Naive thymus-derived CD8-positive, alpha-beta T cell (primary cell): ENCODE results near the gene DEPDC1. TPM values are rescaled to one million over a fixed set of nuclear protein-coding genes. Genes with fewer than 3 reads are reported as not detected.
"Not testable (repeated sequence)": the region's sequence is repeated elsewhere in the genome, so short reads cannot be mapped to it uniquely, and the experiment has no call there.

Source experiments
- ATAC-seq, 2 donors: fragments of 150-1000 bp; cut with Tn5 transposase in 1 of 2; sonication (Bioruptor Pico), chemical (Tn5 transposase) in 1 of 2; 1 replicate in 1 of 2; 2 replicates in 1 of 2; pipeline ENCODE4 v1.10.0; 2021; ENCODE audit warnings: mild to moderate bottlenecking in 2 of 2, moderate library complexity in 2 of 2
- POLR2A ChIA-PET: fragments of 350-600 bp; sonication (Branson Sonifier 250); formaldehyde crosslinking; loops from one replicate; lab custom pipeline; 2021; ENCODE audit warnings: antibody characterized with exemption; lab: Charles Lee
- DNase-seq, 10 donors: peaks; one replicate each; pipeline versions ENCODE4 v3.0.0 to v3.0.0-alpha.2; 2020 to 2022
- H3K27ac Mint-ChIP-seq, 10 donors: one replicate each; pipeline ENCODE4 v1.8.0; 2020 to 2022; ENCODE audit warnings: mild to moderate bottlenecking in 10 of 10, mixed read lengths in 10 of 10, moderate library complexity in 4 of 10, inconsistent platforms in 1 of 10
- H3K27me3 Mint-ChIP-seq, 5 donors: one replicate each; pipeline ENCODE4 v1.8.0; 2021 to 2022; ENCODE audit warnings: mixed read lengths in 5 of 5
- H3K36me3 Mint-ChIP-seq, 3 donors: one replicate each; pipeline ENCODE4 v1.8.0; 2020 to 2022; ENCODE audit warnings: mixed read lengths in 3 of 3, mild to moderate bottlenecking in 2 of 3, inconsistent platforms in 1 of 3
- H3K4me1 Mint-ChIP-seq, 4 donors: one replicate each; pipeline ENCODE4 v1.8.0; 2021 to 2022; ENCODE audit warnings: mixed read lengths in 4 of 4
- H3K4me3 Mint-ChIP-seq, 10 donors: one replicate each; pipeline ENCODE4 v1.8.0; 2020 to 2022; ENCODE audit warnings: mild to moderate bottlenecking in 10 of 10, mixed read lengths in 10 of 10, moderate library complexity in 6 of 10, inconsistent platforms in 1 of 10
- H3K9me3 Mint-ChIP-seq, 9 donors: one replicate each; pipeline ENCODE4 v1.8.0; 2020 to 2022; ENCODE audit warnings: mixed read lengths in 9 of 9, mild to moderate bottlenecking in 3 of 9, inconsistent platforms in 1 of 9, moderate library complexity in 1 of 9
- polyA plus RNA-seq, 3 donors: library from polyadenylated mRNA; unstranded; fragments of 300-500 nt; fragmentation: Illumina TruSeq; gene quantifications; one replicate each; pipeline ENCODE4 v1.2.3, GENCODE V29; 2021
- total RNA-seq, 8 experiments: library from RNA in 2 of 8; stranded (reverse) in 2 of 8; gene quantifications; one replicate each; pipeline ENCODE4 v1.2.3 and lab custom pipeline; 2021 to 2026

The DEPDC1 gene
- total and polyA plus RNA-seq, 5 experiments from 2014 or later, result not detected

GRCh38 chr1:68495968-68496679, 758 bp downstream of the DEPDC1 start:
- H3K4me1 Mint-ChIP-seq, result peaks cover 4 to 21% (median 14%) of the 10 kb centered on the region in 4 donors
- H3K27ac Mint-ChIP-seq, result no peak overlapping the region
- POLR2A ChIA-PET, result no interaction called here
- peaks cover 10 to 49% (median 24%) of the 10 kb centered on the region in 5 donors for H3K27me3 Mint-ChIP-seq
- DNase-seq (no peak), ATAC-seq (no peak)
- peak overlapping the region; percentile 73 to 87 (median 84) for H3K4me3 Mint-ChIP-seq
- peaks cover 0 to 3% (median 0%) of the 10 kb centered on the region in 9 donors for H3K9me3 Mint-ChIP-seq
- H3K36me3 Mint-ChIP-seq, result no peaks in the 10 kb centered on the region

- Mint-ChIP-seq H3K4me1 (peaks cover 4 to 21% (median 14%) of the 10 kb centered on the region in 4 donors), H3K4me3 (peak overlapping the region in 8 of 10 donors; percentile 0 to 87 (median 84)), H3K9me3 (peaks cover 0 to 3% (median 0%) of the 10 kb centered on the region in 9 donors), H3K36me3 (no peaks in the 10 kb centered on the region), H3K27ac (no peak overlapping the region), H3K27me3 (peaks cover 10 to 49% (median 24%) of the 10 kb centered on the region in 5 donors)
- POLR2A ChIA-PET, result no interaction called here
- ATAC-seq (no peak), DNase-seq (no peak)
Measured at GRCh38 chr1:68495532-68495931, 1.4 kb downstream of the DEPDC1 start.

- Mint-ChIP-seq H3K9me3 (peaks cover 0 to 5% (median 0%) of the 10 kb centered on the region in 9 donors), H3K27ac (no peak overlapping the region), H3K36me3 (no peaks in the 10 kb centered on the region), H3K27me3 (peaks cover 8 to 30% (median 17%) of the 10 kb centered on the region in 5 donors), H3K4me3 (no peak overlapping the region), H3K4me1 (peaks cover 4 to 21% (median 14%) of the 10 kb centered on the region in 4 donors)
- POLR2A ChIA-PET, result no interaction called here
- ATAC-seq (no peak), DNase-seq (no peak)
Measured at GRCh38 chr1:68493193-68493592, 3.7 kb downstream of the DEPDC1 start.

GRCh38 chr1:68492255-68492654, 4.6 kb downstream of the DEPDC1 start:
- DNase-seq, H3K4me3 Mint-ChIP-seq, ATAC-seq, H3K36me3 Mint-ChIP-seq, H3K27ac Mint-ChIP-seq, H3K9me3 Mint-ChIP-seq, POLR2A ChIA-PET: not testable (repeated sequence)
- peaks cover 4 to 20% (median 11%) of the 10 kb centered on the region in 5 donors for H3K27me3 Mint-ChIP-seq
- peaks cover 4 to 15% (median 11%) of the 10 kb centered on the region in 4 donors for H3K4me1 Mint-ChIP-seq

GRCh38 chr1:68490046-68490651, 6.7 kb downstream of the DEPDC1 start:
- no peak for DNase-seq
- H3K4me1 Mint-ChIP-seq, result no peaks in the 10 kb centered on the region
- POLR2A ChIA-PET, result no interaction called here
- peaks cover 0 to 10% (median 1%) of the 10 kb centered on the region in 5 donors for H3K27me3 Mint-ChIP-seq
- ATAC-seq, result no peak
- H3K27ac Mint-ChIP-seq, result no peak overlapping the region
- peaks cover 0 to 4% (median 0%) of the 10 kb centered on the region in 9 donors for H3K9me3 Mint-ChIP-seq
- H3K36me3 Mint-ChIP-seq, result no peaks in the 10 kb centered on the region
- H3K4me3 Mint-ChIP-seq, result no peak overlapping the region

GRCh38 chr1:68485431-68486022, 11.4 kb downstream of the DEPDC1 start:
- H3K9me3 Mint-ChIP-seq, result peaks cover 0 to 4% (median 0%) of the 10 kb centered on the region in 9 donors
- no peak overlapping the region for H3K4me3 Mint-ChIP-seq
- ATAC-seq (no peak), DNase-seq (no peak)
- no peak overlapping the region for H3K27ac Mint-ChIP-seq
- no peaks in the 10 kb centered on the region for H3K36me3 Mint-ChIP-seq
- H3K4me1 Mint-ChIP-seq, result no peaks in the 10 kb centered on the region
- POLR2A ChIA-PET, result no interaction called here
- no peaks in the 10 kb centered on the region for H3K27me3 Mint-ChIP-seq

- H3K36me3 Mint-ChIP-seq, result no peaks in the 10 kb centered on the region
- no peak for ATAC-seq
- no peak overlapping the region for H3K27ac Mint-ChIP-seq
- no peak for DNase-seq
- peaks cover 0 to 3% (median 0%) of the 10 kb centered on the region in 9 donors for H3K9me3 Mint-ChIP-seq
- POLR2A ChIA-PET, result no interaction called here
- no peak overlapping the region for H3K4me3 Mint-ChIP-seq
- H3K4me1 Mint-ChIP-seq, result no peaks in the 10 kb centered on the region
- no peaks in the 10 kb centered on the region for H3K27me3 Mint-ChIP-seq
Measured at GRCh38 chr1:68484618-68485017, 12.3 kb downstream of the DEPDC1 start.

- Mint-ChIP-seq H3K9me3 (peaks cover 0 to 3% (median 0%) of the 10 kb centered on the region in 9 donors), H3K27ac (no peak overlapping the region), H3K4me1 (no peaks in the 10 kb centered on the region), H3K36me3 (no peaks in the 10 kb centered on the region), H3K27me3 (peaks cover 0 to 3% (median 0%) of the 10 kb centered on the region in 5 donors), H3K4me3 (no peak overlapping the region)
- DNase-seq, result no peak
- no peak for ATAC-seq
- POLR2A ChIA-PET, result no interaction called here
Measured at GRCh38 chr1:68481041-68481440, 15.8 kb downstream of the DEPDC1 start.

GRCh38 chr1:68479501-68479900, 17.4 kb downstream of the DEPDC1 start:
- no peak overlapping the region for H3K4me3 Mint-ChIP-seq
- peaks cover 0 to 3% (median 0%) of the 10 kb centered on the region in 9 donors for H3K9me3 Mint-ChIP-seq
- no peaks in the 10 kb centered on the region for H3K4me1 Mint-ChIP-seq
- DNase-seq (no peak), ATAC-seq (no peak)
- no peaks in the 10 kb centered on the region for H3K36me3 Mint-ChIP-seq
- H3K27ac Mint-ChIP-seq, result no peak overlapping the region
- peaks cover 0 to 3% (median 0%) of the 10 kb centered on the region in 5 donors for H3K27me3 Mint-ChIP-seq
- POLR2A ChIA-PET, result no interaction called here

- Mint-ChIP-seq H3K9me3 (peaks cover 0 to 4% (median 0%) of the 10 kb centered on the region in 9 donors), H3K4me3 (no peak overlapping the region), H3K27me3 (peaks cover 0 to 3% (median 0%) of the 10 kb centered on the region in 5 donors), H3K36me3 (no peaks in the 10 kb centered on the region), H3K27ac (no peak overlapping the region), H3K4me1 (no peaks in the 10 kb centered on the region)
- DNase-seq, result no peak
- POLR2A ChIA-PET, result no interaction called here
- no peak for ATAC-seq
Measured at GRCh38 chr1:68478662-68479061, 18.2 kb downstream of the DEPDC1 start.

- H3K27ac Mint-ChIP-seq, H3K9me3 Mint-ChIP-seq, H3K4me3 Mint-ChIP-seq, H3K27me3 Mint-ChIP-seq, DNase-seq, ATAC-seq, H3K36me3 Mint-ChIP-seq, H3K4me1 Mint-ChIP-seq, POLR2A ChIA-PET: not testable (repeated sequence)
Measured at GRCh38 chr1:68476626-68477025, 20.3 kb downstream of the DEPDC1 start.

- Mint-ChIP-seq H3K4me1 (no peaks in the 10 kb centered on the region), H3K27me3 (no peaks in the 10 kb centered on the region), H3K4me3 (no peak overlapping the region), H3K9me3 (peaks cover 0 to 6% (median 2%) of the 10 kb centered on the region in 9 donors), H3K36me3 (no peaks in the 10 kb centered on the region), H3K27ac (no peak overlapping the region)
- DNase-seq, result no peak
- POLR2A ChIA-PET, result no interaction called here
- no peak for ATAC-seq
Measured at GRCh38 chr1:68473060-68473459, 23.8 kb downstream of the DEPDC1 start.
